HG03066 (cell line): Measurements from ENCODE around the gene ZNF141.
"Not testable (repeated sequence)": the region's sequence is repeated elsewhere in the genome, so short reads cannot be mapped to it uniquely, and the experiment has no call there.

ENCODE experiments used
- ATAC-seq: cut with Tn5 transposase; IDR thresholded peaks from one replicate; pipeline ENCODE4 v1.9.1; 2021; ENCODE audit warnings: low read depth; ENCODE audit not compliant: unreplicated experiment

Gene ZNF141

GRCh38 chr4:384311-385010, 46.8 kb downstream of the ZNF141 start:
- no peak for ATAC-seq

DNA sequence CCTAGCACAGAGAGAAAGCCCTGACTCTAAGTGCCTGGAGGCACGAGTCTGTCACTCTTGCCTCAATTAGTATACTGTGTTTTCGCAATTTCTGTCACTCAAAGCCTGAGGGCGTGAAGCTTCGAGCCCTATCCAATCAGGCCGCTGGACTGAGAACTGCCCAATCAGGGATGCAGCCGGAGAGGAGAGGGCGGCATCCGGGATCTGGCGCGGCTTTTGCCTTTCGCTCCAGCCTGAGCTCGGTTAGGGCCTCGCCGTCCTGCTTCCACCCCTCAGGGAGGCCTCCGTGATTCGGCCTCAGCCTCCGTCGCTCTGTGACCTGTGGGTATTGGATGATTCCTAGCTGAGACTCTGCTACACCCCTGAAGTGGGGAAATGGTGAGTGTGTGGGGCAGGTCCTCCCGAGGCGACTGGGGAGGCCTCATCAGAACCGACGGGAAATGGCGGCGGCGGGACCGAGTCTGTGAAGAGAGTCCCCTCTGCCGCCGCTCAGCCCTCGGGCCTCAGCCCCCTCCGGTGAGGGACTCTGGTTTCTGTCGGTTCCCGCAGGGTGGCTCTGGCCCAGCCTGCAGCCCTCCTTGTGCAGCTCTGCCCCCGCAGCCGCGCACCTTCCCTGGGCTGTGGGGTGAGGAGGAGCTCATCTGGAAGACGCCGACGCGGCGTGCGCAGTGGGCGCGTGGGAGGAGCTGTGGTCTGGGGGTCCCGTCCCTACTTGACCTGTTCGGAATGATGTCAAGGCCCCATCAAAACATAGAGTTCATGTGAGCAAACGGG, 48.5 kb downstream of the ZNF141 start:
- no peak for ATAC-seq

DNA sequence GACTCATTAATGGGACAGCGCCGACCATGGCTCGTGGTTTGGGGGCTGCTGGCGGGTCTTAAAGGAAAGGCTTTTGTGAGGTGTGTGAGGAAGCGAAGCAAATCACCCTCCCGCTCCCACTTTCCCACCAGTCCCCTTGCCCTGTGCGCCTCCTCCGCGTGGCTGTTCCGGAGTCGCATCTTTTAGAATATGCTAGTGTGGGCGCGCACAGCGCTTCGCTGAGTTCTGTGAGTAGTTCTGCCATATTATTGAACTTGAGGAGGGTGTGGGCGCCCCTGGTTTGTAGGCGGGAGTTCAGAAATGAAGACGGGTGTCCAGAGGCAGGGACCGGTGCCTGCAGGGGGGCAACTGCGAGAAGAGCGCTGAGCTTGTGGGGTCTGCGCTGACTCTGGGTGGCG, 49.1 kb downstream of the ZNF141 start:
- no peak for ATAC-seq

GRCh38 chr4:404006-404405, 66.4 kb downstream of the ZNF141 start:
- no peak for ATAC-seq

DNA sequence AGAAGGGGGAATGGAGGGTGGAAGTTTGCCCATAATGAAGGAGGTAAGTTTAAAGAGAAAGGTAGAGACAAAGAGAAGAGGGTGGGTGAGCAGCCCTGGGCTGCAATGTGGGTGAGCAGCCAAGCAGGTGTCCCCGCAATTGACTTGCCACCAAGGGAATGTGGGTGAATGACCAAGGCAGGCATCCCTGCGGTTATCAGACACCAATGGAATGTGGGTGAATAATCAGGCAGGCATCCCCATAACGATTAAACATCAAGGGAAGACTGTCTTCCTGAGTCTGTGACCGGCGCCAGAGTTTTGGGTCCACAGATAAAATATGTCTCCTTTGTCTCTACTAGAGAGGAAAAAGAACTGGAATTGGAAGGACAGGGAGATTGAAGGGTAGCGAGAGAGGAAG, 70.7 kb downstream of the ZNF141 start:
- ATAC-seq: not testable (repeated sequence)

GRCh38 chr4:422587-422986, 85.0 kb downstream of the ZNF141 start:
- ATAC-seq: no peak
